ENCODE results near the gene NPEPPS.

DNA sequence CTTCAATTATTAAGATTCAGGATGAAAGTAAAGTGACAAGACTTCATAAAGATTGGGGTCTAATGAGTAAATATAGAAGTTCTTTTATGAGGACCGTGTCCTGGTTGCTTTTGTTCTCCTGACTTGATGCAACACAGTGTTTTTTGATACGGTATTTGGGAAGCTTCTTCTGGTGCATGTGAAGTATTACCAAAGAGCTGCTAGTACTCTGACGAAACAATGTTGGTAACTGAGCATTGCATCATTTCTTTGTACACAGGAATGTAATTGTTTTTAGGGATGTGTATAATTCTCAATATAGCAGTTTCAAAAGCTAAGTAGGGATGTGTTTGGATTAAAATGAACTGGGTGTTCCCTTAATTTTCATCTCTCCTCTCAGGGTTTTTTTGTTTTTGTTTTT is 134.7 kb downstream of the NPEPPS start:
- TF ChIP-seq, protein P1, sequence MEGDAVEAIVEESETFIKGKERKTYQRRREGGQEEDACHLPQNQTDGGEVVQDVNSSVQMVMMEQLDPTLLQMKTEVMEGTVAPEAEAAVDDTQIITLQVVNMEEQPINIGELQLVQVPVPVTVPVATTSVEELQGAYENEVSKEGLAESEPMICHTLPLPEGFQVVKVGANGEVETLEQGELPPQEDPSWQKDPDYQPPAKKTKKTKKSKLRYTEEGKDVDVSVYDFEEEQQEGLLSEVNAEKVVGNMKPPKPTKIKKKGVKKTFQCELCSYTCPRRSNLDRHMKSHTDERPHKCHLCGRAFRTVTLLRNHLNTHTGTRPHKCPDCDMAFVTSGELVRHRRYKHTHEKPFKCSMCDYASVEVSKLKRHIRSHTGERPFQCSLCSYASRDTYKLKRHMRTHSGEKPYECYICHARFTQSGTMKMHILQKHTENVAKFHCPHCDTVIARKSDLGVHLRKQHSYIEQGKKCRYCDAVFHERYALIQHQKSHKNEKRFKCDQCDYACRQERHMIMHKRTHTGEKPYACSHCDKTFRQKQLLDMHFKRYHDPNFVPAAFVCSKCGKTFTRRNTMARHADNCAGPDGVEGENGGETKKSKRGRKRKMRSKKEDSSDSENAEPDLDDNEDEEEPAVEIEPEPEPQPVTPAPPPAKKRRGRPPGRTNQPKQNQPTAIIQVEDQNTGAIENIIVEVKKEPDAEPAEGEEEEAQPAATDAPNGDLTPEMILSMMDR (IDR thresholded peaks at IDR 0.05) = no peak
- TF ChIP-seq POLR2A (IDR thresholded peaks at IDR 0.05) (no peak), EP300 (IDR thresholded peaks at IDR 0.05) (no peak)

Measured in ovary (tissue), 3 donors.